ENCODE results near the gene PACS1.
A peak's percentile ranks its signal among the peaks of the same experiment; 100 is the strongest.

The PACS1 gene

GRCh38 chr11:66042227-66042995 is 27.7 kb upstream of the PACS1 start:
- TF ChIP-seq, protein P1, sequence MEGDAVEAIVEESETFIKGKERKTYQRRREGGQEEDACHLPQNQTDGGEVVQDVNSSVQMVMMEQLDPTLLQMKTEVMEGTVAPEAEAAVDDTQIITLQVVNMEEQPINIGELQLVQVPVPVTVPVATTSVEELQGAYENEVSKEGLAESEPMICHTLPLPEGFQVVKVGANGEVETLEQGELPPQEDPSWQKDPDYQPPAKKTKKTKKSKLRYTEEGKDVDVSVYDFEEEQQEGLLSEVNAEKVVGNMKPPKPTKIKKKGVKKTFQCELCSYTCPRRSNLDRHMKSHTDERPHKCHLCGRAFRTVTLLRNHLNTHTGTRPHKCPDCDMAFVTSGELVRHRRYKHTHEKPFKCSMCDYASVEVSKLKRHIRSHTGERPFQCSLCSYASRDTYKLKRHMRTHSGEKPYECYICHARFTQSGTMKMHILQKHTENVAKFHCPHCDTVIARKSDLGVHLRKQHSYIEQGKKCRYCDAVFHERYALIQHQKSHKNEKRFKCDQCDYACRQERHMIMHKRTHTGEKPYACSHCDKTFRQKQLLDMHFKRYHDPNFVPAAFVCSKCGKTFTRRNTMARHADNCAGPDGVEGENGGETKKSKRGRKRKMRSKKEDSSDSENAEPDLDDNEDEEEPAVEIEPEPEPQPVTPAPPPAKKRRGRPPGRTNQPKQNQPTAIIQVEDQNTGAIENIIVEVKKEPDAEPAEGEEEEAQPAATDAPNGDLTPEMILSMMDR (IDR thresholded peaks at IDR 0.05; ENCODE audit: low read depth, low read length) = no peak
- no peaks in the 10 kb centered on the region for H3K27me3 ChIP-seq

DNA sequence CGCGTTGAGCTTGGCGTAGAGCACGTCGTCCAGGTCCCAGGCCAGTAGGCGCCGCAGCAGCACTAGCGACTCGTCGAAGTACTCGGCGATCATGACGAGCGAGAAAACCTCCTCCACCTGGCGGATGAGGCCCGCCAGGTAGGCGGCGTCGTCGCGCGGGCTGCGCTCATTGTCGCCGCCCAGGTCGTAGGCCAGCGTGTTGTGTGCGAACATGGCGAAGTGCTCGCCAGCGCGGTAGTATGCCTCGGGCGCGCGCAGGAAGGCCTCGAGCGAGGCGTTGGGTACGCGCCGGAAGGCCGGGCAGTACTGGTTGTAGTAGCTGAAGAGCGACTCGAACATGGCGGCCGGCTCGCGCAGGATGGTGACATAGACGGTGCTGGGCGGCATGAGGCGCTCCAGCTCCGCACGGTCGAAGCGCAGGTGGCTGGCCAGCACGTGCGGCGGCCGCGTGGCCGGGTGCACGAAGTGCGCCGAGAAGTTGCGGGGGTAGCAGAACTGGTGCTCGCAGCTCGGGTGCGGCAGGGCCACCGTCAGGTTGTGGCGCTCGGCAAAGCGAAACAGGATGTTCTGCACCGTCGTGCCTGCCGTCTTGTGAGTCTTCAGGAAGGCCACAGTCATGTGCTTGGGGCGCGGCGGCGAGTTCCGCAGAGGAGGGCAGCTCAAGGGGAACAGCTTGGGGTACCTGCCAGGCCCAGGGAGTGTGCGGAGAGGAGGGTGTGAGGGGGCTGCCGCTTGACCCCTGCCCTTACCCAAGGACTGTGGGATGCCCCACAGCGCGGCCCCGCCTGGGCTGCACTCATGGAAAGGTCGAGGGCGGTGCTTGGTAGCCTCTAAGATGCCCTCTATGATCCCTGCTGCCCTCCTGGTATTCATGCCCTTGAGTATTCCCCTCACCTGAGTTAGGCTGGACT is 26.8 kb upstream of the PACS1 start:
- TF ChIP-seq, protein P1 (IDR thresholded peaks at IDR 0.05; ENCODE audit: low read depth, low read length) = no peak
- H3K36me3 ChIP-seq = no peaks in the 10 kb centered on the region
- no peak overlapping the region for H3K4me3 ChIP-seq (ENCODE audit: low read depth, low read length)
- H3K9me3 ChIP-seq = no peaks in the 10 kb centered on the region
- DNase-seq = no peak
- no peaks in the 10 kb centered on the region for H3K27me3 ChIP-seq
- no peaks in the 10 kb centered on the region for H3K4me1 ChIP-seq

More at GRCh38 chr11:66042227-66042995, 27.7 kb upstream of the PACS1 start:
- Histone ChIP-seq H3K9me3 (no peaks in the 10 kb centered on the region), H3K36me3 (no peaks in the 10 kb centered on the region), H3K4me3 (ENCODE audit: low read depth, low read length) (no peak overlapping the region), H3K4me1 (no peaks in the 10 kb centered on the region)
- DNase-seq = no peak

- TF ChIP-seq, protein P1 (IDR thresholded peaks at IDR 0.05; ENCODE audit: low read depth, low read length) = no peak
- no peaks in the 10 kb centered on the region for H3K27me3 ChIP-seq
- H3K4me1 ChIP-seq = no peaks in the 10 kb centered on the region
- DNase-seq = no peak
- H3K4me3 ChIP-seq (ENCODE audit: low read depth, low read length) = no peak overlapping the region
- H3K9me3 ChIP-seq = no peaks in the 10 kb centered on the region
- H3K36me3 ChIP-seq = no peaks in the 10 kb centered on the region
Observed at GRCh38 chr11:66044757-66045156, 25.3 kb upstream of the PACS1 start.

DNA sequence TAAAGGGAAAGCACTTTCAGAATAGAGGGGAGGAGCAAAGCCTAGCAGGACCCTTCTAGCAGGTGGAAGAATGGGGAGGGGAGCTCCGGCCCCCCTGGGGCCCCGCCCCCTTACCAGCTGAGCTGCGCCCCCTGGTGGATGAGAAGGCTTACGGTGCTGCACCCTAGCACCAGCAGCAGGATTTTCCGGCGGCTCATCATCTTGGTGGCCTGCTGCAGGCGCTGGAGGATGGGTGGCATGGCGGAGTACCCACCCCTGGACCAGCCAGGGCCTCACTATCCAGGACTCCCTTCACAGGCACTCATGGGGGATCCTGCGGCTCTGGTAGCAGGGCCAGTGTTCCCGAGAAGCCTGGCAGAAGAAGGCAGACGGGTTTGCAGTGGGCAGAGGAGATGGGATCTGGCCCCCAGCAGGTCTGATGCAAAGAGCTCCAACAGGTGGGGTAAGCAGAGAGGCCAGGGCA is 24.9 kb upstream of the PACS1 start:
- Histone ChIP-seq H3K4me1 (no peaks in the 10 kb centered on the region), H3K36me3 (no peaks in the 10 kb centered on the region), H3K9me3 (no peaks in the 10 kb centered on the region), H3K4me3 (ENCODE audit: low read depth, low read length) (no peak overlapping the region), H3K27me3 (no peaks in the 10 kb centered on the region)
- peak; percentile 87 for DNase-seq
- TF ChIP-seq, protein P1 (IDR thresholded peaks at IDR 0.05; ENCODE audit: low read depth, low read length) = peak; percentile 97

DNA sequence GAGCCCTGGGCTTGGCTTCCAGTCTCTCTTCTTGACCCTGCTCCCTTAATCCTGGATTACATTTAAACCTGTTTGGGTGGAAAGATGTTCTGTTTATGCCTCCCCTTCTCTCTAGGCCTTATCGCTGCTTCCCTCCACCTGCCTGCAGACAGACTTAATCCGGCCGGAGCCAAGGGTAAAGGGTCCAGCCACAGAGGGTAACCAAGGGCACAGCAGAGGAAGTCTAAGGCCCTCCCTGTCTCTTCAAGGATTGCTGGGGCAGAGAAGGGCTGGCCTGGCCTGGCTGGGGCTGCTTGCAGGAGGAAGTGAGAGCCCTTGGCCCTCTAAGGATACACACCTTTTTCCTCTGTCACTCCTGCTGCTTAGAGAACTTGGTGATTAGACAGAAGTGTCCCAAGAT is 23.2 kb upstream of the PACS1 start:
- Histone ChIP-seq H3K36me3 (no peaks in the 10 kb centered on the region), H3K4me3 (ENCODE audit: low read depth, low read length) (no peak overlapping the region), H3K4me1 (peaks cover 6% of the 10 kb centered on the region), H3K9me3 (no peaks in the 10 kb centered on the region), H3K27me3 (no peaks in the 10 kb centered on the region)
- TF ChIP-seq, protein P1 (IDR thresholded peaks at IDR 0.05; ENCODE audit: low read depth, low read length) = no peak
- no peak for DNase-seq
